ENCODE data around the gene AMPD3.
"Not testable (repeated sequence)": the region's sequence is repeated elsewhere in the genome, so short reads cannot be mapped to it uniquely, and the experiment has no call there.

Gene AMPD3

DNA sequence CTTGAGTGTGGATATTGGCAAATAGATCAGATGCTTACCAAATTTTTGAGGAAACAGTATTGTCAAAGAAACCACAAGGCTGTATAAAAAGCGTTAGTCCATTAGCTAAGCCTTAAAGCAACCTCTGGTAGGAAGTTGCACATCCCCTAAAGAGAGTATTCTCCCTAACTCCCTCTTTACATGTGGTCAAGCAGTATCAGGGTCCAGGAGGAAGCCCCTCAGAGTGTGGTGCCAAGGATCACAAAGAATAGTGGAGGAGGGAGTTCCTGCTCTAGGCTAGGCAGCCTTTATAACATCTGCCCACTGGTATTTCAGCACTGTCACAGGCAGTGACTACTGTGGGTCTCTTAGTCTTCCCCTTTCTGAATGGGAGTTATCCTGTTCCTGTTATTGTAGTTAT is 18.8 kb upstream of the AMPD3 start:
- in situ Hi-C loops (cut with MboI; ENCODE audit: low sequenced_read_pairs) = no loop called here

GRCh38 chr11:10436683-10437082 is 18.4 kb upstream of the AMPD3 start:
- in situ Hi-C loops (cut with MboI; ENCODE audit: low sequenced_read_pairs) = not testable (repeated sequence)

- in situ Hi-C loops (cut with MboI; ENCODE audit: low sequenced_read_pairs) = no loop called here
These were observed 16.6 kb upstream of the AMPD3 start for GRCh38 chr11:10438458-10438857.

DNA sequence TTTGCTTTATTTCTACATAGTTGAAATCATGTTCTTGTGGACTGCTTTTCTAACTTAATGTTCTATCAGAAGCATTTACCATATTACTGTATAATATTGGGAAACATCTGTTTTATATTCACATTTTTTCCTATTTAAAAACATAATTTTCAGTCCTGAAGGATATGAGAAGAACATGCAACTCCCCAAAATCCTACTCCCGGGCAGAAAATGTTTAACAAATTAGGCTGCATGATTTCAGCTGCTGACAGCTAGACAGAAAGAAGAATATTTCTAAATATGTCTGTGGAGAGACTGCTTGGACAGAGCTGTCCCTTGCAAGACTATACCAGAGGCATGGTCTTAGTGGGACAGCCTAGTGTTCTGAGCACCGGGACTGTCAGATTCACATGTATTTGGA is 15.7 kb upstream of the AMPD3 start:
- in situ Hi-C loops (cut with MboI; ENCODE audit: low sequenced_read_pairs) = no loop called here

GRCh38 chr11:10439924-10440323 is 15.1 kb upstream of the AMPD3 start:
- in situ Hi-C loops (cut with MboI; ENCODE audit: low sequenced_read_pairs) = no loop called here

GRCh38 chr11:10440401-10440800 is 14.7 kb upstream of the AMPD3 start:
- in situ Hi-C loops (cut with MboI; ENCODE audit: low sequenced_read_pairs) = no loop called here

- in situ Hi-C loops (cut with MboI; ENCODE audit: low sequenced_read_pairs) = no loop called here
These were observed 14.0 kb upstream of the AMPD3 start for GRCh38 chr11:10441091-10441490.

GRCh38 chr11:10441652-10442503 is 13.2 kb upstream of the AMPD3 start:
- in situ Hi-C loops (cut with MboI; ENCODE audit: low sequenced_read_pairs) = no loop called here

- in situ Hi-C loops (cut with MboI; ENCODE audit: low sequenced_read_pairs) = no loop called here
These were observed 11.9 kb upstream of the AMPD3 start for GRCh38 chr11:10443152-10443551.

DNA sequence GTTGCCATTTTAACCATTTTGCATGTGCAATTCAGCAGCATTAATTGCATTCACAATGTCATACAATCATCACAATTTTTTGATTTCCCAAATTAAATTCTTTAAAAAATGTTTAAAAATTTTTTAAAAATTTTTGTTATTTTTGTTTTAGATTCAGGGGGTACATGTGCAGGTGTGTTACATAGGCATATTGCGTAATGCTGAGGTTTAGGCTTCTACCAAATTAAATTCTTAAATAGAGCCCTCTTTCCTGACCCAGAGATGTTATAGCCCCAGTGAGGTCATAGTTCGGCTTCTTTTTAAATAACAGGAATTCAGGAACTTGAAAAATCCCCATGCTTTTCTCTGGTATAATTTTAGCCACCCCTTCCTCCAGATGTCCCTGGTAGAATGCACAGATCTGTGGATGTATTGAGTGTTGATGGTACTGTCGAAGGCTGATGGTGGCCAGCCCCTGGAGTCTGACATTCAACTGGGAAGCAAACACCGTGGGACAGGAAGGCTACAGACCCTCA is 11.3 kb upstream of the AMPD3 start:
- in situ Hi-C loops (cut with MboI; ENCODE audit: low sequenced_read_pairs) = no loop called here

DNA sequence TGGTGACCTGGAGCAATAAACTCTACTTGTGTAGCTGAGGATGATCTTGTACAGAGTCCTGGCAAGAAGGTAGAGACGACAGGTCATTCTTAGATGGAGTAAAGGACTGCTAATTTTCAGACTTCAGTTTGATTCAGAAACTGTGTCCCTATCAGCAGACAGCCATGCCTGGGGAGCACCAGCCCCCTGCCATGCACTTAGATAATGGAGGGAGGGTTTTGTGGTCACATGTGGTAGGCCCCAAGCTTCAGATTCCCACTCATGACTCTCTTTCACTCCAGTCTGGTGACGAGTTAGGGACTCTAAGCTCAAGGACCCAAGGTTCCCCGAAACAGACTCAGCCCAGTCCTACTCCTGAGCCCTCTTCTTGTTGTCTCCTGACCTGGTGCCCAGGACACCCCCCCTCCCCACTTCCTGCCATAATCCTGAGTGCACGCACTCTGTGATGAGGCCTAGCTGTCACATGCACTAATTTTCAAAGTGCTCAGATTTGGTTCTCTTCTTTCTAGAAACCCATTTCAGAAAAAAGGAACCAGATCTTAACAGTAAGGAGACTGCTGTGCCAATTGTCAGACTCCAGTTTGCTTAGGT is 10.2 kb upstream of the AMPD3 start:
- in situ Hi-C loops (cut with MboI; ENCODE audit: low sequenced_read_pairs) = no loop called here

- in situ Hi-C loops (cut with MboI; ENCODE audit: low sequenced_read_pairs) = no loop called here
These were observed 7.6 kb upstream of the AMPD3 start for GRCh38 chr11:10447445-10447844.

- in situ Hi-C loops (cut with MboI; ENCODE audit: low sequenced_read_pairs) = no loop called here
These were observed 4.3 kb upstream of the AMPD3 start for GRCh38 chr11:10450462-10451425.

DNA sequence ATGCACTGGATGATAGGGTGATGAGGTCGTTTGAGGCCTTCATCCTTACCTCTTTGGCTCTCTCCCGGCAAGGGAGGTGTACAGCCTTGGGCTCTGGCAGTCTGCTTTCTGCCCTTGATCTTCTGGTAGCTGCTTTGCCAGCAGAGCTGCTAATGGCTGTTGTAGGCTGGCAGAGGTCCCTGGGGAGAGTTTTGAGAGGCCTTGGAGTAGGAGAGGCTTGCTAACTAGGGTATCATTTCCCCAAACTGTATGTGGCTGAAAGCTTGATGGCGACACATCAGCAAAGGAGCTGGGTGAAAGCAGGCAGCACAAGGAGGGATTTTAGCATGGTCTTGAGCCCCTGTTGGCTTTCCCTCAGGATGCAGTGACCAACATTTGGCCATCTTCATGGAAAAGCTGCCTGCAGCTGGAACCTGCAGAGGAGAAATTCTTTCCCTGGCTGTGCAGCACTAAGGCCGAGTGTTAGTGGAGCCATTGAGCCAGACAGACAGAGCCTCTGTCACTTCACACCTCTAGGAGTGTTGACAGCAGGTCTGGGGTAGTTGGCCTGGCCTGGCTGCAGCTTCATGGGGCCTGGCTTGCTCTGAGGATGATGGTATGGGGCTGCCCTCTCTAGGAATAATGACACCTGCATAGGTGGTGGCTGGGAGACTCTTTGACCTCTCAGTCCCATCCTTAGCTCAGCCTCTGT is 3.5 kb upstream of the AMPD3 start:
- in situ Hi-C loops (cut with MboI; ENCODE audit: low sequenced_read_pairs) = no loop called here

GRCh38 chr11:10452211-10452767 is 2.8 kb upstream of the AMPD3 start:
- in situ Hi-C loops (cut with MboI; ENCODE audit: low sequenced_read_pairs) = no loop called here

DNA sequence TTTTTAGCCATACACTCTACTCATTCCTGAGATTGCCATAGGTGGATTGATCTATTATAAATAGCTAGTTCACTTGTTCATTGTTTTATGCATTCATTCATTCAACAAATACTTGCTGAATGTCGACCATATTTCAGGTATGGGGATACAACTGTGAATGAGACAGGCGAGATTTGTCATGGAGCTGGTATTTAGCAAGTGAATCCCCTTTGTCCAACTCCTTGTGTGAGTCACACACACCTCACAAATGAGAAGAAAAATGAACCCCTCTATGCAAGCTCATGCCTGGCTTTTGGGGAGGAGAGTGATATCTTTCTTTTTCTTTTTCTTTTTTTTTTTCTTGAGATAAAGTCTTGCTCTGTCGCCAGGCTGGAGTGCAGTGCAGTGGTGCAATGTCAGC is 1.8 kb upstream of the AMPD3 start:
- in situ Hi-C loops (cut with MboI; ENCODE audit: low sequenced_read_pairs) = no loop called here

- in situ Hi-C loops (cut with MboI; ENCODE audit: low sequenced_read_pairs) = no loop called here
These were observed 798 bp downstream of the AMPD3 start for GRCh38 chr11:10455637-10456487.

GRCh38 chr11:10456519-10456918 is 1.5 kb downstream of the AMPD3 start:
- in situ Hi-C loops (cut with MboI; ENCODE audit: low sequenced_read_pairs) = no loop called here

GRCh38 chr11:10457901-10458300 is 2.8 kb downstream of the AMPD3 start:
- in situ Hi-C loops (cut with MboI; ENCODE audit: low sequenced_read_pairs) = no loop called here
